Parathyroid adenoma (tissue), 2 donors: ENCODE results near the gene ALDH1L2.

ENCODE experiments used
- H2AFZ ChIP-seq: fragments of 300-600 bp; sonication (generic); one replicate; pipeline ENCODE4 v1.7.0; 2017; ENCODE audit warnings: antibody characterized with exemption, mild to moderate bottlenecking
- H3K27ac ChIP-seq: fragments of 300-600 bp; sonication (generic); one replicate; pipeline ENCODE4 v1.7.0; 2017
- H3K27me3 ChIP-seq: fragments of 300-600 bp; sonication (generic); one replicate; pipeline ENCODE4 v1.7.0; 2017; ENCODE audit warnings: low read length; ENCODE audit not compliant: control insufficient read depth, insufficient read depth
- H3K36me3 ChIP-seq: fragments of 300-600 bp; sonication (generic); one replicate; pipeline ENCODE4 v1.7.0; 2017; ENCODE audit warnings: low read length; ENCODE audit not compliant: control insufficient read depth, insufficient read depth
- H3K4me1 ChIP-seq: fragments of 300-600 bp; sonication (generic); one replicate; pipeline ENCODE4 v1.7.0; 2017; ENCODE audit warnings: control low read depth
- H3K4me2 ChIP-seq: fragments of 300-600 bp; sonication (generic); one replicate; pipeline ENCODE4 v1.7.0; 2017; ENCODE audit warnings: low read length
- H3K4me3 ChIP-seq: fragments of 300-600 bp; sonication (generic); one replicate; pipeline ENCODE4 v1.7.0; 2017; ENCODE audit warnings: low read depth, low read length
- H3K79me2 ChIP-seq: fragments of 300-600 bp; sonication (generic); one replicate; pipeline ENCODE4 v1.7.0; 2017; ENCODE audit warnings: control low read depth
- H3K9ac ChIP-seq: fragments of 300-600 bp; sonication (generic); one replicate; pipeline ENCODE4 v1.7.0; 2017; ENCODE audit warnings: mild to moderate bottlenecking
- H3K9me3 ChIP-seq: fragments of 300-600 bp; sonication (generic); one replicate; pipeline ENCODE4 v1.7.0; 2017; ENCODE audit warnings: low read length; ENCODE audit not compliant: control insufficient read depth
- TF ChIP-seq, protein P1 (sequence below): fragments of 300-600 bp; sonication (generic); IDR thresholded peaks from one replicate; pipeline ENCODE4 v1.7.0; 2017; ENCODE audit warnings: antibody characterized with exemption, mild to moderate bottlenecking
- donor health status: primary hyperparathyroidism.

Gene ALDH1L2

DNA sequence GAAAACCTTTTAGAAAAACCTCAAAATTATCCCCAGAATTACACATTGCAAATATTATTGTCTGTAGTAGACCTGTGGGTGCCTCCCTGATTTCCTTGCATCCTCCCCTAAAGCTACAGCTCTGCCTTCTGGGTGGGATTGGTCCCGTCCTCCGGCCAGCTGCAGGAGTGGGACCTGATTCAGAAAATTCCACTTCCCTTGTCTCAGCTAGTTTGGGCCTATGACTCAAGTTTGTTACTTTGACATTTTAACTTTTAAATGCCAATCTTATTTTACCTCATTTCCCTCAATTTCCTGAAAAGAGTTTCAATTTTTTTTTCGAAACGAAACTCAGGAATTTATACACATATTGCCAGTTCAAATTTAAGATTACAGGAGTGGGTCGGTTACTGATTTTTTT is 113.0 kb downstream of the ALDH1L2 start:
- Histone ChIP-seq H3K9ac (no peak overlapping the region), H3K4me2 (no peak overlapping the region), H3K79me2 (no peaks in the 10 kb centered on the region), H2AFZ (no peak overlapping the region), H3K9me3 (no peaks in the 10 kb centered on the region), H3K36me3 (no peaks in the 10 kb centered on the region), H3K4me3 (no peak overlapping the region), H3K27ac (no peak overlapping the region), H3K4me1 (no peaks in the 10 kb centered on the region), H3K27me3 (no peaks in the 10 kb centered on the region)
- TF ChIP-seq, protein P1, sequence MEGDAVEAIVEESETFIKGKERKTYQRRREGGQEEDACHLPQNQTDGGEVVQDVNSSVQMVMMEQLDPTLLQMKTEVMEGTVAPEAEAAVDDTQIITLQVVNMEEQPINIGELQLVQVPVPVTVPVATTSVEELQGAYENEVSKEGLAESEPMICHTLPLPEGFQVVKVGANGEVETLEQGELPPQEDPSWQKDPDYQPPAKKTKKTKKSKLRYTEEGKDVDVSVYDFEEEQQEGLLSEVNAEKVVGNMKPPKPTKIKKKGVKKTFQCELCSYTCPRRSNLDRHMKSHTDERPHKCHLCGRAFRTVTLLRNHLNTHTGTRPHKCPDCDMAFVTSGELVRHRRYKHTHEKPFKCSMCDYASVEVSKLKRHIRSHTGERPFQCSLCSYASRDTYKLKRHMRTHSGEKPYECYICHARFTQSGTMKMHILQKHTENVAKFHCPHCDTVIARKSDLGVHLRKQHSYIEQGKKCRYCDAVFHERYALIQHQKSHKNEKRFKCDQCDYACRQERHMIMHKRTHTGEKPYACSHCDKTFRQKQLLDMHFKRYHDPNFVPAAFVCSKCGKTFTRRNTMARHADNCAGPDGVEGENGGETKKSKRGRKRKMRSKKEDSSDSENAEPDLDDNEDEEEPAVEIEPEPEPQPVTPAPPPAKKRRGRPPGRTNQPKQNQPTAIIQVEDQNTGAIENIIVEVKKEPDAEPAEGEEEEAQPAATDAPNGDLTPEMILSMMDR = no peak
